Measurements from ENCODE around the gene CADPS2.

- TF ChIP-seq CTCF (IDR thresholded peaks at IDR 0.05) (peak; percentile 7), EZH2 (IDR thresholded peaks at IDR 0.05) (no peak), EZH2phosphoT487 (IDR thresholded peaks at IDR 0.05) (no peak)
Measured at GRCh38 chr7:122457969-122458368, 428.3 kb downstream of the CADPS2 start.

Data from neural progenitor cell (in vitro differentiated cells).